ENCODE data around the gene AGXT.
A peak's percentile ranks its signal among the peaks of the same experiment; 100 is the strongest.

AGXT gene

GRCh38 chr2:240868286-240869108 is at the start of gene AGXT:
TSS of gene AGXT (plus strand) at chr2:240868824. CDS start at chr2:240868866, 42 bp downstream.
- no peak for DNase-seq (ENCODE audit: low read depth in 2 of 2)

- DNase-seq (ENCODE audit: low read depth in 2 of 2) = no peak
These were observed 49.3 kb upstream of the AGXT start for GRCh38 chr2:240819126-240819857.

GRCh38 chr2:240819858-240820606 is 48.6 kb upstream of the AGXT start, which contains the start of gene KIF1A:
TSS of gene KIF1A (minus strand) at chr2:240820219. CDS start at chr2:240797752, 22,467 bp downstream.
- DNase-seq (ENCODE audit: low read depth in 2 of 2) = no peak

- no peak for DNase-seq (ENCODE audit: low read depth in 2 of 2)
These were observed 47.8 kb upstream of the AGXT start for GRCh38 chr2:240820607-240821428.

- DNase-seq (ENCODE audit: low read depth in 2 of 2) = no peak
These were observed 47.2 kb upstream of the AGXT start for GRCh38 chr2:240821429-240821778.

GRCh38 chr2:240822280-240822847 is 46.3 kb upstream of the AGXT start:
- no peak for DNase-seq (ENCODE audit: low read depth in 2 of 2)

GRCh38 chr2:240823449-240824336 is 44.9 kb upstream of the AGXT start:
- no peak for DNase-seq (ENCODE audit: low read depth in 2 of 2)

GRCh38 chr2:240825476-240825875 is 43.1 kb upstream of the AGXT start:
- no peak for DNase-seq (ENCODE audit: low read depth in 2 of 2)

- DNase-seq (ENCODE audit: low read depth in 2 of 2) = no peak
These were observed 36.9 kb upstream of the AGXT start for GRCh38 chr2:240831594-240832204.

GRCh38 chr2:240832205-240832727 is 36.4 kb upstream of the AGXT start:
- DNase-seq (ENCODE audit: low read depth in 2 of 2) = peak; percentile 93

GRCh38 chr2:240832921-240833494 is 35.6 kb upstream of the AGXT start:
- DNase-seq (ENCODE audit: low read depth in 2 of 2) = no peak

- DNase-seq (ENCODE audit: low read depth in 2 of 2) = no peak
These were observed 34.8 kb upstream of the AGXT start for GRCh38 chr2:240833724-240834285.

- no peak for DNase-seq (ENCODE audit: low read depth in 2 of 2)
These were observed 34.1 kb upstream of the AGXT start for GRCh38 chr2:240834377-240834975.

GRCh38 chr2:240835528-240835927 is 33.1 kb upstream of the AGXT start:
- DNase-seq (ENCODE audit: low read depth in 2 of 2) = no peak

GRCh38 chr2:240836781-240837467 is 31.7 kb upstream of the AGXT start:
- DNase-seq (ENCODE audit: low read depth in 2 of 2) = no peak

GRCh38 chr2:240837621-240838020 is 31.0 kb upstream of the AGXT start:
- no peak for DNase-seq (ENCODE audit: low read depth in 2 of 2)

Measured in stimulated activated CD4-positive, alpha-beta T cell treated with anti-CD3 and anti-CD28 coated beads, Interleukin-1b, Interleukin-23, amount 100 ng/mL, for 4 hours (primary cell).